Spleen (tissue), 11 donors: Measurements from ENCODE around the gene PPP3R2. TPM values are rescaled to one million over a fixed set of nuclear protein-coding genes. Genes with fewer than 3 reads are reported as not detected.

Experiments used
- DNase-seq: peaks from one replicate; pipeline ENCODE4 v3.0.0-alpha.2; 2020
- H3K27ac ChIP-seq, 8 donors: fragments of 200-600 bp; sonication (generic) in 7 of 8; 1 replicate in 4 of 8; 2 replicates in 4 of 8; pipeline versions ENCODE4 v1.5.0 to v1.8.0; 2016 to 2021; ENCODE audit warnings: inconsistent platforms in 4 of 8, mild to moderate bottlenecking in 4 of 8, moderate library complexity in 1 of 8
- H3K27me3 ChIP-seq, 7 donors: fragments of 200-600 bp; sonication (generic) in 6 of 7; replicated peaks in 1 of 7; 1 replicate in 4 of 7; 2 replicates in 3 of 7; pipeline versions ENCODE4 v1.5.0 to v1.8.0; 2016 to 2021; ENCODE audit warnings: inconsistent platforms in 3 of 7, mild to moderate bottlenecking in 1 of 7
- H3K36me3 ChIP-seq, 6 donors: fragments of 200-600 bp; sonication (generic) in 5 of 6; 1 replicate in 4 of 6; 2 replicates in 2 of 6; pipeline versions ENCODE4 v1.5.0 to v1.8.0; 2016 to 2021; ENCODE audit warnings: inconsistent platforms in 2 of 6
- H3K4me1 ChIP-seq, 6 donors: fragments of 200-600 bp; sonication (generic) in 5 of 6; 1 replicate in 3 of 6; 2 replicates in 3 of 6; pipeline versions ENCODE4 v1.5.0 to v1.8.0; 2016 to 2021; ENCODE audit warnings: inconsistent platforms in 3 of 6
- H3K4me3 ChIP-seq, 8 donors: fragments of 200-600 bp; sonication (generic) in 7 of 8; 1 replicate in 4 of 8; 2 replicates in 4 of 8; pipeline versions ENCODE4 v1.5.0 to v1.8.0; 2016 to 2021; ENCODE audit warnings: inconsistent platforms in 4 of 8, mild to moderate bottlenecking in 4 of 8, moderate library complexity in 2 of 8
- H3K9me3 ChIP-seq, 8 donors: fragments of 200-600 bp; sonication (generic) in 7 of 8; 1 replicate in 4 of 8; 2 replicates in 4 of 8; pipeline versions ENCODE4 v1.5.0 to v1.8.0; 2016 to 2021; ENCODE audit warnings: inconsistent platforms in 4 of 8
- POLR2A ChIP-seq, 3 donors: fragments of 450-650 bp; IDR thresholded peaks; one replicate each; pipeline ENCODE4 v1.5.1; 2017; ENCODE audit warnings: antibody characterized with exemption in 3 of 3, mild to moderate bottlenecking in 1 of 3
- POLR2AphosphoS5 ChIP-seq, 3 donors: sonication (generic); formaldehyde crosslinking; IDR thresholded peaks; one replicate each; pipeline ENCODE4 v1.5.1; 2017; ENCODE audit warnings: antibody characterized with exemption in 3 of 3
- WGBS, 5 donors: extraction: QIAGEN DNeasy Blood & Tissue Kit in 3 of 5; methylation state at CpG; one replicate each; pipeline versions ENCODE4 v1.1.5 to v1.1.7; 2013 to 2018; 5-methylcytosine and 5-hydroxymethylcytosine counted together
- intact Hi-C: fragments of 100-400 bp; cut with DNase I; formaldehyde crosslinking; loops from one replicate; pipeline ENCODE4 v1.15.0; 2023; ENCODE audit warnings: low total_unique reads
- polyA plus RNA-seq, 3 donors: library from polyadenylated mRNA; stranded (reverse); fragments of 200-250 nt; gene quantifications; one replicate each; pipeline ENCODE4 v1.2.1, GENCODE V29; 2013
- total RNA-seq, 7 donors: library from RNA; depleted of rRNA in 3 of 7; stranded (reverse); fragments of >200 nt in 3 of 7; fragmentation: NEBNext Ultra II Directional in 4 of 7; extraction: Animal tissue kit (Norgen Biotek cat#: 25700) in 4 of 7; gene quantifications; one replicate each; pipeline versions ENCODE4 v1.1.0 to v1.2.1, GENCODE V29; 2016 to 2021
- TF ChIP-seq, protein P1 (sequence below), 11 experiments: fragments of 200-600 bp in 7 of 11; fragments of 450-650 bp in 4 of 11; sonication (generic) in 4 of 11; IDR thresholded peaks in 8 of 11; conservative IDR thresholded peaks in 3 of 11; 1 replicate in 7 of 11; 2 replicates in 4 of 11; pipeline versions ENCODE4 v1.4.0 to v1.8.0; 2016 to 2021; ENCODE audit warnings: antibody characterized with exemption in 11 of 11, inconsistent platforms in 4 of 11, mild to moderate bottlenecking in 1 of 11
- donor health status: healthy with polysubstance abuse.
- donor health status: DM: no; HTN: no; CAD: no; lungs with moderate emphysema.
- donor health status: DM: no; HTN: no; CAD: no.
- donor health status: Bipolar disorder and iron deficiency.
- donor health status: healthy.
- donor health status: DM: no; HTN: no; CAD: no.
- donor health status: DM: yes; HTN: yes; CAD: no.

Gene PPP3R2
- total and polyA plus RNA-seq, 10 donors = 0.10 to 0.11 TPM; not detected in 8

DNA sequence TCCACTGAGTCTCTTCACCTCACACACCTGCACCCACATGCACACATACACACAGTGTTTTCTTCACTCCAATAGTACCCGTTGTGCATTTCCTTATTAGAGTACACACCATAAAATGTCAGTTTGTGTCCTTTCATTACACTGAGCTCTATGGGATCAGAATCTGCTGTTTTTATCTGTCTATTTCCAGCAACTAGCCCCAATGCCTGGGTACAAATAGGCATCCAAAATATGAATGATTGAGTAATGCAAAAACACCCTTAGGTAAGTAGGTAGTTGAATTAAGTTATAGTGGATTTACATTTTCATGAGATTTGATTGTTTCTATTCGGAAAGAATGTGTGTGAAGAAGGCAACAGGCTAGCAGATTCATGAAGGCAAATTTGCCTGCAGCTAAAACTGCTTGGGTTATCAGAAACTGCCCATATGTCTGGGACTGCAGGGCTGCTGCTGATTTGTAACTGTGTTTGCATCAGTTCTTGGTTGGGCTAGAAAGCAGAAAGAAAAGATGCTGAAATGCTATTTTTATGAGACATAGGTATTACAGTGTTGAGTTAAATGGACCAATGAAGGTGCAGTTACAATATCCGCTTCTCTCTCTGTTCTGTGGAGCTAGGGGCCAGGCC, 26.9 kb downstream of the PPP3R2 start:
- intact Hi-C loops = no loop called here
- H3K4me3 ChIP-seq = no peak overlapping the region
- H3K27ac ChIP-seq = no peak overlapping the region
- no peaks in the 10 kb centered on the region for H3K9me3 ChIP-seq
- WGBS, 5 donors = 89 to 97% (median 92%) methylated on average over 3 of the region's 3 CpGs
- TF ChIP-seq, protein P1, sequence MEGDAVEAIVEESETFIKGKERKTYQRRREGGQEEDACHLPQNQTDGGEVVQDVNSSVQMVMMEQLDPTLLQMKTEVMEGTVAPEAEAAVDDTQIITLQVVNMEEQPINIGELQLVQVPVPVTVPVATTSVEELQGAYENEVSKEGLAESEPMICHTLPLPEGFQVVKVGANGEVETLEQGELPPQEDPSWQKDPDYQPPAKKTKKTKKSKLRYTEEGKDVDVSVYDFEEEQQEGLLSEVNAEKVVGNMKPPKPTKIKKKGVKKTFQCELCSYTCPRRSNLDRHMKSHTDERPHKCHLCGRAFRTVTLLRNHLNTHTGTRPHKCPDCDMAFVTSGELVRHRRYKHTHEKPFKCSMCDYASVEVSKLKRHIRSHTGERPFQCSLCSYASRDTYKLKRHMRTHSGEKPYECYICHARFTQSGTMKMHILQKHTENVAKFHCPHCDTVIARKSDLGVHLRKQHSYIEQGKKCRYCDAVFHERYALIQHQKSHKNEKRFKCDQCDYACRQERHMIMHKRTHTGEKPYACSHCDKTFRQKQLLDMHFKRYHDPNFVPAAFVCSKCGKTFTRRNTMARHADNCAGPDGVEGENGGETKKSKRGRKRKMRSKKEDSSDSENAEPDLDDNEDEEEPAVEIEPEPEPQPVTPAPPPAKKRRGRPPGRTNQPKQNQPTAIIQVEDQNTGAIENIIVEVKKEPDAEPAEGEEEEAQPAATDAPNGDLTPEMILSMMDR (IDR thresholded peaks at IDR 0.05 in 8 of 11, conservative IDR thresholded peaks at IDR 0.05 in 3 of 11) = peak in 1 of 11 experiments; percentile 8
- TF ChIP-seq POLR2A (IDR thresholded peaks at IDR 0.05) = no peak
- no peak for TF ChIP-seq POLR2AphosphoS5 (IDR thresholded peaks at IDR 0.05)
- H3K36me3 ChIP-seq = peaks cover 2 to 85% (median 50%) of the 10 kb centered on the region in 6 donors
- no peaks in the 10 kb centered on the region for H3K27me3 ChIP-seq
- no peak for DNase-seq
- H3K4me1 ChIP-seq = peaks cover 0 to 1% (median 0%) of the 10 kb centered on the region in 6 donors

DNA sequence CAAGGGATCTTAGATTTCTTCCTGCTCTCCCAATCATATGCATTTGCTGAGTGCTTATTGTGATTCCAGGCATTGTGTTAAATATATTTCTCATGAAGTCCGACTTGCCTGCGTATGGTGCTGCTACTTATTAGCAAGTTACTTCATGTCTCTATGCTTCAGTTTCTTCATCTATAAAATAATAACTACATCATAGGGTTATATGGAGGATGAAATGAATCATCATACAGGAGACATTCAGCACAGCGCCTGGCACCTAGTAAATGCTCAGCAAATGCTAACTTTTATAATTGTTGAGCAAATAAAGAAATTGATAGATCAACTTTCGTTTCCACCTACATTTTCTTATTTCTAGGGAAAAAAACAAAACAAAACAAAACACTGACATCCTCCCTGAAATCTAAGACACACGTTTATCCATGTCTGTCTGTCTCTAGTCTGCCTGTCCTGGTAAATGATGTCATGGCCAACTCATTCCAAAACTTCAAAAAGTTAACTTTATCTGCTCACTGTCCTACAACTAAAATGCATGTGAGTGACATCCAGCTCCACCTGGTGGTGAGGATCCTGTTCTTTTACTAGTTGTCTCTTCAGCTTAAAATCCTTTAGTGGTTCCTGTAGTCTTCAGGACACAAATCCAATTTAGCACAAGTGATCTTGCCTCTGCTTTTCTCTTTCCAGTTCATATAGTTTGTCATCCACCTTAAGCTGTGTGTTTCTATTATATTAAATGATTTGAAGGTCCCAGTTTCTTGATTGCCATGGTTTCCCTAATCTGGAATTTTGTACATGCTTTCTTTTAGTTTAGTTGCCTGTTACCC, 27.7 kb downstream of the PPP3R2 start:
- WGBS, 5 donors = 87 to 93% (median 91%) methylated on average over 5 of the region's 5 CpGs
- Histone ChIP-seq H3K27ac (no peak overlapping the region), H3K4me1 (no peaks in the 10 kb centered on the region), H3K27me3 (no peaks in the 10 kb centered on the region), H3K36me3 (peaks cover 2 to 92% (median 57%) of the 10 kb centered on the region in 6 donors), H3K9me3 (no peaks in the 10 kb centered on the region), H3K4me3 (no peak overlapping the region)
- DNase-seq = no peak
- intact Hi-C loops = no loop called here
- TF ChIP-seq POLR2AphosphoS5 (IDR thresholded peaks at IDR 0.05) (no peak), POLR2A (IDR thresholded peaks at IDR 0.05) (no peak)
- TF ChIP-seq, protein P1 (IDR thresholded peaks at IDR 0.05 in 8 of 11, conservative IDR thresholded peaks at IDR 0.05 in 3 of 11) = peak in 2 of 11 experiments; percentile 10 to 29

DNA sequence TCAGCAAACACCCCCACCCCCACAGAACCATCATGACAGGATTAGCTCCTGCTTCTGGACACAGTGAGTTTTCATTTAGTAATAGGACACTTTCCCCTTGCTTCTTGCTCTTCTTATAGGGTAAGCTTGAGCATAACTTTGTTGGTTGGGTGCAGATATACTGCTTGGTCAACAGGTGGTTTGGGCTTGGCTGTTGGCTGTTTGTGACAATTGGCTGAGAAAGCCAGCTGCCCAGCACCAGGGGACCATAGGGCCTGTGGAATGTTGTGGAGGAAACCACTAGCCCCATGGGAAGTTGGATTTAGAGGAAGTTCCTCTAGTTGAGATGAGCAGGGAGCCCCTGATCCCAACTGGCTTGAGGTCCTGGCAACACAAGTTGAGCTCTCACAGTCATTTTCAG, 30.5 kb downstream of the PPP3R2 start:
- Histone ChIP-seq H3K4me3 (no peak overlapping the region), H3K9me3 (no peaks in the 10 kb centered on the region), H3K4me1 (no peaks in the 10 kb centered on the region), H3K27me3 (no peaks in the 10 kb centered on the region), H3K36me3 (peaks cover 5 to 100% (median 76%) of the 10 kb centered on the region in 6 donors), H3K27ac (no peak overlapping the region)
- no peak for DNase-seq
- intact Hi-C loops = no loop called here
- TF ChIP-seq POLR2AphosphoS5 (IDR thresholded peaks at IDR 0.05) = no peak
- TF ChIP-seq, protein P1 (IDR thresholded peaks at IDR 0.05 in 8 of 11, conservative IDR thresholded peaks at IDR 0.05 in 3 of 11) = no peak
- no peak for TF ChIP-seq POLR2A (IDR thresholded peaks at IDR 0.05)

DNA sequence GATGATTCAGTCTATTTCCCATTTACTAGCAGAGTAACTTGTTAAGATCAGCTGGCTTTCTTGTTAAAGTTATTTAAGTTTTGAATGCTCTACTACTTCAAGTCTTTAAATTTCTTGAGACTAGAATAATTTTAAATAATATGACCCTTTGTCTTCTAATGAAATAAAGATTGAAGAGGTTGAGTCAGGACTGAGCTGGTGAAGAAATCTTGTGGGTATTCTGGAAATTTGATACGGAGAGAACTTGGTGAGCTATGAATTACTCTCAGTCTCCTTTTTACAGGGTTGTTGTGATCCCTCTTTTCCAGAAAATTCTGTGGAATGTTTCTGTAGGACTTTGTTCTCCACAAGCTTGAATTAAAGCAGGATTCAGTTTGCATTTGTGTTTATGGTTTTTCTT, 31.8 kb downstream of the PPP3R2 start:
- Histone ChIP-seq H3K4me1 (no peaks in the 10 kb centered on the region), H3K4me3 (no peak overlapping the region), H3K36me3 (peaks cover 5 to 100% (median 85%) of the 10 kb centered on the region in 6 donors), H3K27me3 (no peaks in the 10 kb centered on the region), H3K9me3 (peaks cover 0 to 7% (median 2%) of the 10 kb centered on the region in 8 donors), H3K27ac (no peak overlapping the region)
- DNase-seq = no peak
- TF ChIP-seq, protein P1 (IDR thresholded peaks at IDR 0.05 in 8 of 11, conservative IDR thresholded peaks at IDR 0.05 in 3 of 11) = no peak
- TF ChIP-seq POLR2A (IDR thresholded peaks at IDR 0.05) = no peak
- no peak for TF ChIP-seq POLR2AphosphoS5 (IDR thresholded peaks at IDR 0.05)
- intact Hi-C loops = no loop called here
- WGBS, 5 donors = 95 to 99% (median 96%) methylated on average over 1 of the region's 1 CpG
